Fibroblast of villous mesenchyme (primary cell): ENCODE data around the gene CD99L2. TPM values are rescaled to one million over a fixed set of nuclear protein-coding genes. Genes with fewer than 3 reads are reported as not detected.

ENCODE experiments used
- DNase-seq: peaks from one replicate; pipeline ENCODE4 v3.0.0-alpha.2; 2010; ENCODE audit warnings: low read depth
- H3K4me3 ChIP-seq: 2 replicates; pipeline ENCODE4 v1.5.1; 2011; ENCODE audit warnings: low read depth, mild to moderate bottlenecking, low read length
- CTCF ChIP-seq: IDR thresholded peaks from 2 replicates; pipeline ENCODE4 v1.5.1; 2012; ENCODE audit warnings: low read depth, mild to moderate bottlenecking, low read length; ENCODE audit not compliant: insufficient read depth
- total RNA-seq: library from RNA; depleted of rRNA; stranded (reverse); fragments of >200 nt; gene quantifications from 2 replicates; pipeline ENCODE4 v1.2.3, GENCODE V29; 2012

CD99L2 gene
- total RNA-seq, 1 donor = 47.9 TPM

- H3K4me3 ChIP-seq = no peak overlapping the region
- TF ChIP-seq CTCF = no peak
- DNase-seq = peak; percentile 42
Observed at GRCh38 chrX:150913511-150913910, 15.0 kb upstream of the CD99L2 start.

GRCh38 chrX:150907474-150907873 is 9.0 kb upstream of the CD99L2 start:
- H3K4me3 ChIP-seq = no peak overlapping the region
- no peak for TF ChIP-seq CTCF
- no peak for DNase-seq

- no peak overlapping the region for H3K4me3 ChIP-seq
- DNase-seq = no peak
- TF ChIP-seq CTCF = no peak
Observed at GRCh38 chrX:150906694-150907093, 8.2 kb upstream of the CD99L2 start.

- H3K4me3 ChIP-seq = no peak overlapping the region
- DNase-seq = no peak
- TF ChIP-seq CTCF = no peak
Observed at GRCh38 chrX:150905293-150905692, 6.8 kb upstream of the CD99L2 start.

GRCh38 chrX:150903110-150903508 is 4.6 kb upstream of the CD99L2 start:
- DNase-seq = no peak
- no peak overlapping the region for H3K4me3 ChIP-seq
- no peak for TF ChIP-seq CTCF

- no peak overlapping the region for H3K4me3 ChIP-seq
- TF ChIP-seq CTCF = no peak
- no peak for DNase-seq
Observed at GRCh38 chrX:150902434-150903109, 4.1 kb upstream of the CD99L2 start.
